BLaER1 (cell line): ENCODE results near the gene CMTM8.
A peak's percentile ranks its signal among the peaks of the same experiment; 100 is the strongest.
"Not testable (repeated sequence)": the region's sequence is repeated elsewhere in the genome, so short reads cannot be mapped to it uniquely, and the experiment has no call there.

Experiments
- H3K27ac ChIP-seq: shearing (Covaris generic); formaldehyde crosslinking; 2 replicates; pipeline ENCODE4 v1.8.1; 2022
- H3K27me3 ChIP-seq: shearing (Covaris generic); formaldehyde crosslinking; 2 replicates; pipeline ENCODE4 v1.8.1; 2022
- H3K36me3 ChIP-seq: shearing (Covaris generic); formaldehyde crosslinking; 2 replicates; pipeline ENCODE4 v1.8.1; 2022
- H3K4me1 ChIP-seq: shearing (Covaris generic); formaldehyde crosslinking; 2 replicates; pipeline ENCODE4 v1.8.1; 2022
- H3K4me2 ChIP-seq: shearing (Covaris generic); formaldehyde crosslinking; 2 replicates; pipeline ENCODE4 v1.8.1; 2022
- H3K4me3 ChIP-seq: shearing (Covaris generic); formaldehyde crosslinking; 2 replicates; pipeline ENCODE4 v1.8.1; 2022
- H3K9ac ChIP-seq: shearing (Covaris generic); formaldehyde crosslinking; 2 replicates; pipeline ENCODE4 v1.8.1; 2022
- H3K9me3 ChIP-seq: shearing (Covaris generic); formaldehyde crosslinking; 2 replicates; pipeline ENCODE4 v1.8.1; 2022
- H4K20me1 ChIP-seq: shearing (Covaris generic); formaldehyde crosslinking; 2 replicates; pipeline ENCODE4 v1.8.1; 2022
- Cebpa-rat ChIP-seq: shearing (Covaris generic); IDR thresholded peaks from 2 replicates; pipeline ENCODE4 v1.8.1; 2022

The CMTM8 gene

DNA sequence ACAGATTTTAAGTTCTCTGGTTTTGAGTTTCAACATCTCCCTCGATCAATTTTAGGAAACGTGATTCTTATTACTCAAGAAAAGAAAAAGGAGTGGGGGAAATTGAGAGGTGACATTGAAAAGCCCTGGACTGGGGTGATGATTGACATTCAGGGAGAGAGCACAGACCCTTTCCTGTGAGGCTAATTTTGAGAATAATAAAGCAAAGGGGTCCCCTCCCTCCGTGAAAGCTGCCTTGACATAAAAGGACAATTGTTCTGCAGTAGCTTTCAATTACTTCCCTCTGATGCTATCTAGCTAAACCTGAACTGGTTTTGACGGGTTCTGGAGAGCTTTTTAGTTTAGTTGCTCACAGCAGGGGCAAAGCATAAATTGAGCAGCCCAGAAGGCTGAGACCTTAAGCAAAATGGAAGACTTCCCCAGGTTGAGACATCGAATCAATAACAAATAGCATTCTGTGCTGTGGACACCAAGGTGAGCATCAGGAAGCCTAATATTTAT, 14.4 kb upstream of the CMTM8 start:
- no peaks in the 10 kb centered on the region for H4K20me1 ChIP-seq
- H3K4me3 ChIP-seq: no peak overlapping the region
- H3K4me1 ChIP-seq: peaks cover 15% of the 10 kb centered on the region
- H3K27me3 ChIP-seq: no peaks in the 10 kb centered on the region
- H3K9me3 ChIP-seq: peaks cover 18% of the 10 kb centered on the region
- no peak overlapping the region for H3K9ac ChIP-seq
- no peaks in the 10 kb centered on the region for H3K36me3 ChIP-seq
- no peak overlapping the region for H3K27ac ChIP-seq
- TF ChIP-seq Cebpa-rat: no peak
- no peak overlapping the region for H3K4me2 ChIP-seq

DNA sequence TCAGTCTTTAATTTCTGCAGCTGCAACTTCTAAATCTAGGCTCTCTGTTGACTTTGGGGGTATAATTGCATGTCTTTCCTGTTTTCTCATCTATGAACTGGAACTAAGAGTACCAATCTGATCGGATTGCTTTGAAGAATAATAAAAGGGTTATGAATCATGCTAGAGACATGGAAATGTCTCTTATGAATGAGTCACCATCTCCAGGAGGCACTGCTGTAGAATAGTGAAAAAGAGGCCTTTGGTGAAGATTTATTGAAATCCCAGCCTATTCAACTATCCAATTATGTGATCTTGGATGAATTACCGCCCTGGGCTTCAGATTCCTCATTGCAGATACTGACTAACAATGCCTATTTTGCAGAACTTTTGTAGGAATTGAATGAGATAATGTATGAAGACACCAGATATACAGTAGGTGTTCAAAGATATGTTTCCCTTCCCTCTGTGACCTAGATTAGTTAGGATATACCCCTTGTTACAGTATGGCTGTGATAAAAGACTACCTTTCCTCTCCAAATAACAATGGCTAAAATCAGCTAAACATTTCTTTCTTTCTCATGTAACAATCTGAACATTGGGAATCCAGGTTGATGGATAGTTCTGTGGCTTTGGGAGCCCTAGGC, 11.5 kb upstream of the CMTM8 start:
- H3K4me1 ChIP-seq: peaks cover 8% of the 10 kb centered on the region
- H3K4me3 ChIP-seq: no peak overlapping the region
- H3K27ac ChIP-seq: no peak overlapping the region
- no peaks in the 10 kb centered on the region for H3K27me3 ChIP-seq
- H3K9ac ChIP-seq: no peak overlapping the region
- no peak overlapping the region for H3K4me2 ChIP-seq
- no peaks in the 10 kb centered on the region for H4K20me1 ChIP-seq
- peaks cover 6% of the 10 kb centered on the region; the same call in 1 of the 2 replicates for H3K9me3 ChIP-seq
- no peak for TF ChIP-seq Cebpa-rat
- no peaks in the 10 kb centered on the region for H3K36me3 ChIP-seq

DNA sequence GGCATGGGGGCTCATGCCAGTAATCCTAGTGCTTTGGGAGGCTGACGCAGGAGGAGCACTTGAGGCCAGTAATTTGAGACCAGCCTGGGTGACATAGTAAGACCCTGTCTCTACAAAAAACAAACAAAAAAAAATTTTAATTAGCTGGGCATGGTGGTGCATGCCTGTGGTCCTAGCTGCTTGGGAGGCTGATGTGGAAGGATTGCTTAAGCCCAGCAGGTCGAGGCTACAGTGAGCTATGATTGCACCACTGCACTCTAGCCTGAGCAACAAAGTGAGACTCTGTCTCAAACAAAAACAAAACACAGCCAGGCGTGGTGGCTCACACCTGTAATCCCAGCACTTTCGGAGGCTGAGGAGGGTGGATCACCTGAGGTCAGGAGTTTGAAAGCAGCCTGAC, 9.7 kb upstream of the CMTM8 start:
- H3K9me3 ChIP-seq, H3K9ac ChIP-seq, H3K4me3 ChIP-seq, H3K4me2 ChIP-seq, H3K27ac ChIP-seq, H3K4me1 ChIP-seq, H4K20me1 ChIP-seq, H3K36me3 ChIP-seq, H3K27me3 ChIP-seq: not testable (repeated sequence)

DNA sequence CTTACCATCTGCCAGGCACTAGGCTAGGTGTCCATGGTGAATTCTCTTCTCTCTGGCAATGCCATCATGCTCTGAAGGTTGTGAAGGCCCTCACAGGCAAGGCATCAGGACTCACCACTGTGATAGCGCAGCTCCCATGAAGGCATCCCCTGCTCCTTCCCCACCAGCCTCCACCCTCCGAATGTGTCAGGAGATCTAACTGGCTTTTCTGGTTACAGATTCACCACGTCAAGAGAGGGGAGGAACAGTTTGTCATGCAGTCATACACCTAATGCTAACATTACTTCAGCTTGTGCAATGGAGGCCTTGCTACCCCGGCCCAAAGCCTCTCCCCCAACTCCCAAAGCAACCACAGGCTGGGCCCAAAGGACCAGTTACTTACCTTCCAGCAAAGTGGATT, 8.9 kb upstream of the CMTM8 start:
- H3K4me2 ChIP-seq: no peak overlapping the region
- H4K20me1 ChIP-seq: no peaks in the 10 kb centered on the region
- H3K4me1 ChIP-seq: no peaks in the 10 kb centered on the region
- H3K9ac ChIP-seq: no peak overlapping the region
- H3K36me3 ChIP-seq: no peaks in the 10 kb centered on the region
- H3K4me3 ChIP-seq: no peak overlapping the region
- no peak overlapping the region for H3K27ac ChIP-seq
- H3K27me3 ChIP-seq: no peaks in the 10 kb centered on the region
- no peak for TF ChIP-seq Cebpa-rat
- H3K9me3 ChIP-seq: peaks cover 6% of the 10 kb centered on the region; the same call in 1 of the 2 replicates

DNA sequence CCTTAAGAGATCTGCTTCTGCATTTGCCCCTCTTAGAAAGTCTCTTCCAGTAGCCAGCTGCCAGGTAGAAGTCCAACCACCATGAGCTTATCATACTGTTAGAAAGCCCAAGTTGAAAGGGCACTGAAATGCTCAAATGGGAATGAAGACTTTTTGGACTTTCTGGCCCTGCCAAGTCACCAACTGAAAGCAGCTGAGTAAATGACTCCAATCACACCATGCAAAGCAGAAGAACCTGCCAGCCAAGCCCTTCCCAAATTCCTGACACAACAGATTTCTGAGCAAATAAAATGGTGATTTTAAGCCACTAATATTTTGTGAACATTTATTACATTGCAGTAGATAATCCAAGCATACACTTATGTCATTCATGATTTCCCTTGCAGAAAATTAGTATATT, 2.1 kb upstream of the CMTM8 start:
- TF ChIP-seq Cebpa-rat: no peak
- H3K36me3 ChIP-seq: peaks cover 3% of the 10 kb centered on the region; the same call in 1 of the 2 replicates
- no peak overlapping the region for H3K4me3 ChIP-seq
- H3K9me3 ChIP-seq: no peaks in the 10 kb centered on the region
- H3K9ac ChIP-seq: no peak overlapping the region
- H4K20me1 ChIP-seq: peaks cover 8% of the 10 kb centered on the region
- peaks cover 22% of the 10 kb centered on the region for H3K27me3 ChIP-seq
- H3K4me1 ChIP-seq: peaks cover 27% of the 10 kb centered on the region
- no peak overlapping the region for H3K4me2 ChIP-seq
- no peak overlapping the region for H3K27ac ChIP-seq

DNA sequence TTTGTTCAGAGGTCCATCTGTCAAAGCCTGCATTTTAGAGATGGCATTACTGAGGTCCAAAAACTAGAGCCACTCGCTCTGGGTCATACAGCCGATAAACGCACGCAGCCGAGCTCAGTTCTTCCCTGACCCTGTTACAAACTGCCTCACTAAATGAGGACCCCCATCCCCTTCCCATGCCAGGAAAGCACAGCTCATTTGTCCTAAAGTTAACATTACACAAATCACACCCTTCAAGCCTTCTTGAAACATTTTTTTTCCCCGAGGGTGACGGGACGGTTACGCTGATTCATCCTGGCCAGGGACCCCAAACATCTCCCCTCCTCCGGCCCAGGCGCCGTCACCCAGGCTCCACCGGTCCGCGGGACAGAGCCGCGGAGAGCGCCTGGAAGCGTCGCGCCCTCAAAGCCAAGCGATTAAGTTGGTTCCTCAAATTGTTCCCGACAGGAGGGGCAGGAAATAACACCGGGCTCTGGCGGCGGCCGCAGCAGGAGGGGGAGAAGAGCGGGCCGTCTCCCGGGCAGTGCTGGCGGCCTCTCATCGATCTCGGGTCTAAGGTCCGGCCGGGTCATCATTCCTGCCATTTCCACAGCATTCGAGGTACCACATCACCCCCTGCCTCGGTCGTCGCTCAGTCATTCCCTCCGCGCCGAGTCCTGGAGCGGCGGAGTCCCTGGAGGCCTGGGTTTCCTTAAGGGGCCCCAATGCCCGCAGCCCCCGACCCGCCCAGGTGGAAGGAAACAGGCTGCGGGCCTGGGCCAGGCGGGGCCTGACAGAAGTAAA, 619 bp upstream of the CMTM8 start:
- Histone ChIP-seq H3K9ac (peak overlapping the region; percentile 81; the same call in 1 of the 2 replicates), H3K4me2 (peak overlapping the region; percentile 87), H3K9me3 (no peaks in the 10 kb centered on the region), H3K27ac (no peak overlapping the region), H3K4me1 (peaks cover 27% of the 10 kb centered on the region), H3K27me3 (peaks cover 22% of the 10 kb centered on the region), H3K36me3 (peaks cover 11% of the 10 kb centered on the region), H4K20me1 (peaks cover 8% of the 10 kb centered on the region), H3K4me3 (peak overlapping the region; percentile 85)
- TF ChIP-seq Cebpa-rat: no peak

DNA sequence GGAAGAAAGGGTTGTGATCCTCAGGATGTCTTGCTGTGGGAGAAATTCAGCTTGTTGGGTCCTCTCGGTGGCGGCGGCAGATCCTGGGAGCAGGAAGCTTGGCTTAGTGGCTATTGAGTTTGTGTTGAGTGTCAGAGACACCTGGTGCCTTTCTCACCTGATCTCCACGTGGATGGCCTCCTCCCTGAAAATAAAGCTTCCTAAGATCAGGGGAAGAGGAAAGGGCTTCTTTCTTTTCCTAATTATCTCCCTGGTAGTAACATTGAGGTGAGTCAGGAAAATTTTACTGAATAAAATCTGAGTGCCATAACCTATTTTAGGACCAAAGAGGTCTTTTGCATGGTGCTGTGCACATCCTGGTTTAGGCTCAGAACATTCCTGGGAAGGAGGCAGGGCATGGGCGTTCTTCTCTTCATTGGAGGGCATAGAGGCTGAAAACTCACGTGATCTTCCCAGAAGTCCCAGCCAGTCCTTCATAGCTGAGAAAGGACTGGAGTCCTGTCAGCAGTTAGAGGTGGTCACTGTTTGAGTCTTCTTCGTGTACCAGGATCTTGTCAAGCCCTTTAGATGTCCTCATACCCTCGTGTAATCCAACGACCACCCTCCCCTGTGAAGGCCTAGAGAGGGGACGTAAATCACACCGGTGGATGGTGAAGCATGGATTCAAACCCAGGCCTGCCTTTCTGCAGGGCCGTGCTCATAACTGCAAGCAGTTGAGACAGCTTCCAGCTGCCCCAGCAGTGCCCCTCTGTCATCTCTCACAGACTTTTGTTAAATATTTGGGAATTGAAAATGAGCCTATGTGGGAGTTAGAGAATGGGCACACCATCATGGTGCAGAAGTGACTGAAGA, 1.1 kb downstream of the CMTM8 start:
- H3K27ac ChIP-seq: peak overlapping the region; percentile 71
- peaks cover 27% of the 10 kb centered on the region for H3K4me1 ChIP-seq
- no peaks in the 10 kb centered on the region for H3K9me3 ChIP-seq
- peak overlapping the region; percentile 81 for H3K9ac ChIP-seq
- peak overlapping the region; percentile 85 for H3K4me3 ChIP-seq
- H3K27me3 ChIP-seq: peaks cover 22% of the 10 kb centered on the region
- peak overlapping the region; percentile 87 for H3K4me2 ChIP-seq
- H3K36me3 ChIP-seq: peaks cover 19% of the 10 kb centered on the region
- TF ChIP-seq Cebpa-rat: no peak
- peaks cover 8% of the 10 kb centered on the region for H4K20me1 ChIP-seq

DNA sequence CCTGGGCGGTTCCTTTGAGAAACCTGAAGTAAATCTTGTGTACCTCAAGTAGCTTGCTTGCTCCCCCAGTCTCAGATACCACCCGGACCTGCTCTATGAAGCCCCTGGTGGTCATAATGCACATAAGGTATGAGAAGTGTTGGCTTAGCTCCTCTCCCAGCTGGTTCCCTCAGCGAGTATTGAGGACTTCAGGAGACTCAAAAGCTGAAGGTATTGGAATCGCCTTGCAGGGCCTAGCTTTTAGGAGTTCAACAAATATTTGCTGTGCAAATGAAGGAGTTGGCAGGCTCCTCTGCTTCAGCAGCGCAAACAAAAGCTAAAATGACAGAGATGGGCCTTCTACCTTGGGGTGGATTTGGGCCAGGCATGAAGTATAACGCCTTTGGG, 1.7 kb downstream of the CMTM8 start:
- Histone ChIP-seq H3K9me3 (no peaks in the 10 kb centered on the region), H3K27me3 (peaks cover 22% of the 10 kb centered on the region), H3K4me2 (peak overlapping the region; percentile 87), H3K9ac (no peak overlapping the region), H3K4me1 (peaks cover 27% of the 10 kb centered on the region), H3K27ac (no peak overlapping the region), H4K20me1 (peaks cover 8% of the 10 kb centered on the region), H3K4me3 (peak overlapping the region; percentile 85; the same call in 1 of the 2 replicates), H3K36me3 (peaks cover 19% of the 10 kb centered on the region)
- no peak for TF ChIP-seq Cebpa-rat

DNA sequence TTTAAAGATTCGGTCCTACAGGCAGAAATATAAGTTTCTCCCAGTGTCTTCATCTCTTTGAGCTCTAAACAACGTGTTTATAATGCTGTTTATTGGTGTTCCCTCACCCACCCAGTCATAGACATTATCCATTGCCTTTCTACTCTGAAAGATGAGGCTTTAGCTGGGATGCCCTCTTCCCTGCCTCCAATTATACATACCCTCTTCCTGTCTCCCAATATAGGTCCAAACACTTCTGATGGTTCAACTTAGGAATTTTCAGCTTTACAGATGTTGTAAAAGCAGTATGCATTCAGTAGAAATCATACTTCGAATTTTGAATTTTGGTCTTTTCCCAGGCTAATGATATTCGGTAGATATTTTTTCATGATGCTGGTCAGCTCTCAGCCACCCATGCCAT, 2.6 kb downstream of the CMTM8 start:
- Histone ChIP-seq H3K9ac (no peak overlapping the region), H3K4me3 (no peak overlapping the region), H3K36me3 (peaks cover 19% of the 10 kb centered on the region), H4K20me1 (peaks cover 13% of the 10 kb centered on the region), H3K4me1 (peaks cover 32% of the 10 kb centered on the region), H3K4me2 (no peak overlapping the region), H3K27me3 (peaks cover 22% of the 10 kb centered on the region), H3K27ac (no peak overlapping the region), H3K9me3 (no peaks in the 10 kb centered on the region)
- TF ChIP-seq Cebpa-rat: no peak
